Adrenal gland (tissue), 5 donors: ENCODE data around the gene DLG2.

ENCODE experiments used
- CTCF ChIP-seq, 6 experiments: fragments of 450-650 bp in 4 of 6; fragments of 200-600 bp in 2 of 6; sonication (generic) in 1 of 6; IDR thresholded peaks; 1 replicate in 5 of 6; 2 replicates in 1 of 6; pipeline versions ENCODE4 v1.5.1 to v1.8.0; 2016 to 2021; ENCODE audit warnings: antibody characterized with exemption in 6 of 6, mild to moderate bottlenecking in 2 of 6, moderate library complexity in 1 of 6
- POLR2A ChIP-seq, 2 donors: fragments of 450-650 bp; IDR thresholded peaks; one replicate each; pipeline ENCODE4 v1.6.1; 2017; ENCODE audit warnings: antibody characterized with exemption in 2 of 2, mild to moderate bottlenecking in 2 of 2, moderate library complexity in 1 of 2
- donor health status: DM: no; HTN: no; CAD: no.

- no peak for TF ChIP-seq CTCF (IDR thresholded peaks at IDR 0.05)
- TF ChIP-seq POLR2A (IDR thresholded peaks at IDR 0.05) = no peak
These were observed 1316.9 kb downstream of the DLG2 start for GRCh38 chr11:84310268-84310667.
